GM13976 (cell line): ENCODE results near the gene SERPINB10.

ENCODE experiments used
- DNase-seq: peaks from one replicate; pipeline ENCODE4 v3.0.0; 2012; ENCODE audit warnings: low spot score
- in situ Hi-C: fragments of 300-500 bp; cut with MboI; formaldehyde crosslinking; loops from one replicate; pipeline ENCODE4 v1.12.0; 2022; ENCODE audit warnings: low sequenced_read_pairs, mixed read lengths, inconsistent platforms; ENCODE audit not compliant: unreplicated experiment
- TF ChIP-seq, protein P1 (sequence below): IDR thresholded peaks from 2 replicates; pipeline ENCODE4 v1.5.1; 2012; ENCODE audit warnings: borderline replicate concordance, mild to moderate bottlenecking; ENCODE audit not compliant: insufficient read depth; ENCODE audit errors: extremely low read depth, missing control alignments, control extremely low read depth

Gene SERPINB10

DNA sequence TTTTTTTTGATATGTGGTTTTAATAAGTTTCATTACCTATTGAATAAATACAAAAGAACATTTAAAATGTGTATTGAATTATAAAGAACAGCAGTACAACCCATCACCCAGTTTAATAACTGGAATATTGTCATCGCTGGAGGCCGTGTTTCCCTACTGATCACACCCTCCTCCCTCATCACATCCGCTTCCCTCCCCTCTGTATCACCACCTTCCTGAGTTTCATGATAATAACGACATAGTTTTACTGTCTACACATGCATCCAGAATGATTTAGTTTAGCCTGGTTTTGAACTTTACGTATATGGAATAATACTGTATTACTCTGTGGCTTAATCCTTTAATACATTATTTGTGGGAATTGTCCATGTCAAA is 64.2 kb downstream of the SERPINB10 start:
- in situ Hi-C loops: no loop called here
- no peak for DNase-seq
- TF ChIP-seq, protein P1, sequence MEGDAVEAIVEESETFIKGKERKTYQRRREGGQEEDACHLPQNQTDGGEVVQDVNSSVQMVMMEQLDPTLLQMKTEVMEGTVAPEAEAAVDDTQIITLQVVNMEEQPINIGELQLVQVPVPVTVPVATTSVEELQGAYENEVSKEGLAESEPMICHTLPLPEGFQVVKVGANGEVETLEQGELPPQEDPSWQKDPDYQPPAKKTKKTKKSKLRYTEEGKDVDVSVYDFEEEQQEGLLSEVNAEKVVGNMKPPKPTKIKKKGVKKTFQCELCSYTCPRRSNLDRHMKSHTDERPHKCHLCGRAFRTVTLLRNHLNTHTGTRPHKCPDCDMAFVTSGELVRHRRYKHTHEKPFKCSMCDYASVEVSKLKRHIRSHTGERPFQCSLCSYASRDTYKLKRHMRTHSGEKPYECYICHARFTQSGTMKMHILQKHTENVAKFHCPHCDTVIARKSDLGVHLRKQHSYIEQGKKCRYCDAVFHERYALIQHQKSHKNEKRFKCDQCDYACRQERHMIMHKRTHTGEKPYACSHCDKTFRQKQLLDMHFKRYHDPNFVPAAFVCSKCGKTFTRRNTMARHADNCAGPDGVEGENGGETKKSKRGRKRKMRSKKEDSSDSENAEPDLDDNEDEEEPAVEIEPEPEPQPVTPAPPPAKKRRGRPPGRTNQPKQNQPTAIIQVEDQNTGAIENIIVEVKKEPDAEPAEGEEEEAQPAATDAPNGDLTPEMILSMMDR: no peak

DNA sequence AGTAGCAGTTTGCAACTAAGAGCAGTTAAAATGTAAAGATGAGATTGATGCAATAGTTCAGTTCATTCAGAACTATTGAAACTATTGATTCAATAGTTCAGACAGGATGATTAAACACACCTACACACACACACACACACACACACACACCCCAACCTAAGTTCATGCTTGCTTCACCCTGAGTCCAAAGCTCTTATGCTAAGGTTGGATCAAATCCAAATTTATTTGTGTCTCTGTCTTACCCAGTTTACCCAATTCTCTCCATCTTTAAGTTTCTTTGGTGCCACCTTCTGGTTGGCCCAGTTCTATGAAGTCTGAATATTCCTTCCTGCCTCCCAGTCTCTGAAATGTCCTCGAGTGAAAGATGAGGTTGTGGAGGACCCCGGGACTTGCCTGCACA is 67.2 kb downstream of the SERPINB10 start:
- TF ChIP-seq, protein P1: no peak
- in situ Hi-C loops: no loop called here
- no peak for DNase-seq

- TF ChIP-seq, protein P1: no peak
- in situ Hi-C loops: no loop called here
- no peak for DNase-seq
Measured at GRCh38 chr18:63975628-63976027, 67.9 kb downstream of the SERPINB10 start.

DNA sequence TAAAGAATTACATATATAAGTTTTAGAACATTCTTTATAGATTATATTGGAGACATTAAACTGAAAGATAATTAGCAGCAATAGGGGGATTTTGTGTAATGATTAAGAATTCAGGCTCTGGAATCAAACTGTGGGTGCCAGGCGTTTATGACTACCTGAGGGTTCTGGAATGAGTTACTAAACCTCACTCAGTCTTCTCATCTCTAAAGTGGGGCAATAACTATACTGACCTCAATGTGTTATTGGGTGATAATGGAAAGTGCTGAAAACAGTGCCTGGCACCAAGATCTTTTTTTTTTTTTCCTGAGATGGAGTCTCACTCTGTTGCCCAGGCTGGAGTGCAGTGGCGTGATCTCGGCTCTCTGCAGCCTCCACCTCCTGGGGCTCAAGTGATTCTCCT is 69.3 kb downstream of the SERPINB10 start:
- no peak for DNase-seq
- TF ChIP-seq, protein P1: no peak
- in situ Hi-C loops: no loop called here

DNA sequence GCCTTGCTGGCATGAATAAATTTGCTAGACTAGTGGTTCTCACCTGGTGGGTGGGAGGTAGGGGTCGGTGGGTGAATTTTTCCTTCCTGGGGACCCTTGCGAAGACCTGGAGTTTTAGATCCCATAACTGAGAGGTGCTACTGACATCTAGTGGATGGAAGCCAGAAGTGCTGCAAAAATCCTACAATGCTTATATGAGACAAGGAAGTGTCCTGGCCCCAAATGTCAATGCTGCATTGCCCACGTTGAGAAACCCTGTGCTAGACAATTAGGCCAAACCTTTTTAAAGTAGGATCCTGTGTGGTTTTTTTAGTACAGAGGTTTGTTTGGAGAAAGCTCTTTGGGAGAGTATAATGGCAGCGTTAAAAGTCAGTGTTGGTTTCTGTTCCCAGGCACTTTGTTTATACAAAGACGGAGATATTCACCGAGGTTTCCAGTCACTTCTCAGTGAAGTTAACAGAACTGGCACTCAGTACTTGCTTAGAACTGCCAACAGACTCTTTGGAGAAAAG is 71.7 kb downstream of the SERPINB10 start:
- TF ChIP-seq, protein P1: peak; percentile 88
- peak; percentile 52 for DNase-seq
- in situ Hi-C loops: no loop called here

- in situ Hi-C loops: no loop called here
- TF ChIP-seq, protein P1: no peak
- DNase-seq: no peak
Measured at GRCh38 chr18:63980027-63980426, 72.3 kb downstream of the SERPINB10 start.
